HFF-Myc (cell line): Measurements from ENCODE around the gene TMEM163.

Experiments used
- DNase-seq: peaks from one replicate; pipeline ENCODE4 v3.0.0-alpha.2; 2011; ENCODE audit warnings: low read depth; ENCODE audit errors: extremely low read depth
- H3K4me3 ChIP-seq: replicated peaks from 2 replicates; pipeline ENCODE4 v1.5.1; 2011; ENCODE audit warnings: low read depth, mild to moderate bottlenecking, control low read depth, low read length
- TF ChIP-seq, protein P1 (sequence below): IDR thresholded peaks from 2 replicates; pipeline ENCODE4 v1.5.1; 2012; ENCODE audit warnings: mild to moderate bottlenecking, low read depth, low read length, control low read depth; ENCODE audit errors: missing control alignments

The TMEM163 gene

DNA sequence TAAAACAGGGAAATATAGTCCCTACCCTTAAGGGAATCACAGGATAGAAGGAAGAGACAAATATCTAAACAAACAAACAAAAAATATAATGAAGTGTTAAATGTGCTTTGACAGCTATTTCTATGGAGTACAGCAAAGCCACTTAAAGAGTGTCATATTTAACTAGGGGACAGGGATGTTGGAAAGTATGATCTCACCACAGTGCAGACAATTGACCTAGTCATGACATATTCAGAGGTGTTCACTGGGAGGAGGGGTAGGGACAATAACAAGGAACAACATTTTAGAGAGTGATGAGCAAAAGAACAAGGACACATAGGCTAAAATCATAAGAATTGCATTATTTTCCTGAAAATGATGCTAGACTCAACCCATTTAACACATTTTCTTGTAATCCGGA lies 107.5 kb downstream of the TMEM163 start:
- TF ChIP-seq, protein P1, sequence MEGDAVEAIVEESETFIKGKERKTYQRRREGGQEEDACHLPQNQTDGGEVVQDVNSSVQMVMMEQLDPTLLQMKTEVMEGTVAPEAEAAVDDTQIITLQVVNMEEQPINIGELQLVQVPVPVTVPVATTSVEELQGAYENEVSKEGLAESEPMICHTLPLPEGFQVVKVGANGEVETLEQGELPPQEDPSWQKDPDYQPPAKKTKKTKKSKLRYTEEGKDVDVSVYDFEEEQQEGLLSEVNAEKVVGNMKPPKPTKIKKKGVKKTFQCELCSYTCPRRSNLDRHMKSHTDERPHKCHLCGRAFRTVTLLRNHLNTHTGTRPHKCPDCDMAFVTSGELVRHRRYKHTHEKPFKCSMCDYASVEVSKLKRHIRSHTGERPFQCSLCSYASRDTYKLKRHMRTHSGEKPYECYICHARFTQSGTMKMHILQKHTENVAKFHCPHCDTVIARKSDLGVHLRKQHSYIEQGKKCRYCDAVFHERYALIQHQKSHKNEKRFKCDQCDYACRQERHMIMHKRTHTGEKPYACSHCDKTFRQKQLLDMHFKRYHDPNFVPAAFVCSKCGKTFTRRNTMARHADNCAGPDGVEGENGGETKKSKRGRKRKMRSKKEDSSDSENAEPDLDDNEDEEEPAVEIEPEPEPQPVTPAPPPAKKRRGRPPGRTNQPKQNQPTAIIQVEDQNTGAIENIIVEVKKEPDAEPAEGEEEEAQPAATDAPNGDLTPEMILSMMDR, result no peak
- H3K4me3 ChIP-seq, result no peak overlapping the region
- no peak for DNase-seq

DNA sequence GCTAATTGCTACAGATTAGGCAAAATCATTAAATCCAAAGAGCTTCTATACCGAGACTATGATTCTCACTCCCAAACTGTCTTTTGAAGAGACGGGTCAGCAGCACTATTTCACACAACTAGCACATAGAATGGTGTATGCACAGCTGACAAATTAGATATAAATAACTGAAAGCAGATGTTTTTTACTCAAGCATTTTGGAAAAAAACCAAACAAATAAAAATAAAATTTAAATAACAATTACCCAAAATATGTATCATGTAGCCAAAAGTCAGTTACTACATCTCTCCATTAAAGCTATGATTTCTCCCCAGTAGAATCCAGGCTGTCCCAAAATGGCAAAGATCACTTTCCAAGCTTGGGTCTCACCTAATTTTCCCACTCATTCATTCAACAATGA lies 107.9 kb downstream of the TMEM163 start:
- DNase-seq, result no peak
- H3K4me3 ChIP-seq, result no peak overlapping the region
- TF ChIP-seq, protein P1, result no peak

DNA sequence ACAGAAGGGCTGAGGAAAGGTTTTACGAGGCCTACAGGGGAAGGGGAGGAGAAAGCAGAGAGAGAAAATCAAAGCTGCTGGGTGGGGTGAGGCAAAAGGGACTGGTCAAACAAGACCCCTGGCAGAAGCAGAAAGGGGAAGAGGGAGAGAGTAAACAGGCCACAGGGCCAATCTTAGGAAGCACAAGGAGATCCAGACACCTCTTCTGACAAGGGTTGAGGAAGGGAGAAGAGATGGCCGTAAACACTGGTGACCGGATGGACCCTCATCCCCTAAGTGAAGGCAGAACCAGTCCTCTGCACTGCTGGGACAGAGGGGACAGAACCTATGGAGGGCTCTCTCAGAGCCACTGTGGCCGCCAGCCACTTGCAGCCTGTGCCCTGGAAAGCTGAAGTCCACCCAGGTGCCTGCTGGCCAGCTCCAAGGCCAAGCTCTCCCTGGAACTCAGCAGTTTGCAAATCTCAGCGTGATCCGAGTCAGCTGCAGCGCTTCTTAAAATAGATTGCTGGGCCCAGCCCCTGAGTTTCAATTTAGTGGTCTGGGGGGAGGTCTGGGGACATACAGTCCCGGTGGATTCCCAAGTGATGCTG lies 108.8 kb downstream of the TMEM163 start:
- TF ChIP-seq, protein P1, result no peak
- DNase-seq, result no peak
- H3K4me3 ChIP-seq, result no peak overlapping the region

GRCh38 chr2:134603966-134604365 lies 114.8 kb downstream of the TMEM163 start:
- no peak overlapping the region for H3K4me3 ChIP-seq
- TF ChIP-seq, protein P1, result no peak
- no peak for DNase-seq

DNA sequence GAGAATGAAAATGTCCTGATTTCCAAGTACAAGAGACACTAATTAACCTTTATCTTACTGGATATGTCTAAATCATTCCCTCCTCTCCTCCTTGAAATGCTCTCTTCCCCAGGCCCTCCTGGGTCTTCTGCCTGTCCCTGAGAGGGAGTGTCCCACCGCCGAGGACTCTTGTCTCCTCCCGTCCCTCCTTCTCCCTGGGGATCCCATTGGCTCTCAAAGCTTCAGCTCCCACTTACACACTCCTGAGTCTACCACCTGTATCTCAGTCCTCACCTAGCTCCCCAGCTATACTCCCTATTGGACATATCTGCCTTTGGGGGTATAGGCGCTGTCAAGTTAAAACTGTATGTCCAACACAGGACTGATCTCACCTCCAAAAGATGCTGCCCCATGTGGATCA lies 116.1 kb downstream of the TMEM163 start:
- TF ChIP-seq, protein P1, result no peak
- DNase-seq, result no peak
- H3K4me3 ChIP-seq, result no peak overlapping the region

- TF ChIP-seq, protein P1, result no peak
- no peak overlapping the region for H3K4me3 ChIP-seq
- no peak for DNase-seq
Observed at GRCh38 chr2:134601264-134601663, 117.5 kb downstream of the TMEM163 start.

DNA sequence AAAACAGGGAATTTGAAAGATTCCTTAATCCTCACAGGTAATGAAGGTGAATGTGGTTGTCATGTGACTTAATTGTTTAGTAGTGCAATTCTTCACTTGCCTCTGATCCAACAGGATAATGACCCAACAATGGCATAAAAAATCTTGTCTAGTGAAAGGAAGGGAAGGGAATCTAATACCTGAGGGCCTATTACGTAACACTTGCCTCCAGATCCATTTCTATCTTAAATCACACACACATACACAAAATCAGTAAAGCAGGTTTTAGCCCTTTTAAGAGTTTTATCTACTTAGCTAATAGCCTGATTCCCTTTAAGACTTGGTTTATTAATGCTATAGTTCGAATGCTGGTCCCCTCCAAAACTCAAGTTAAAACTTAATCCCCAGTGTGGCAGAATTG lies 118.6 kb downstream of the TMEM163 start:
- TF ChIP-seq, protein P1, result no peak
- DNase-seq, result no peak
- no peak overlapping the region for H3K4me3 ChIP-seq
